Thoracic aorta (tissue), 2 donors: ENCODE results near the gene BBS7. TPM values are rescaled to one million over a fixed set of nuclear protein-coding genes. Genes with fewer than 3 reads are reported as not detected.

Experiments
- ATAC-seq: fragments of 150-250 bp; one replicate; pipeline ENCODE4 v1.8.0; 2017; ENCODE audit warnings: low read depth; ENCODE audit not compliant: insufficient number of reproducible peaks, low FRiP score
- DNase-seq: peaks from one replicate; pipeline ENCODE4 v3.0.0-alpha.2; 2020; ENCODE audit warnings: low spot score
- H3K27ac ChIP-seq, 2 donors: fragments of 200-600 bp; sonication (generic); 1 replicate in 1 of 2; 2 replicates in 1 of 2; pipeline ENCODE4 v1.5.1; 2016; ENCODE audit warnings: mild to moderate bottlenecking in 2 of 2, moderate library complexity in 2 of 2
- H3K27me3 ChIP-seq: fragments of 200-600 bp; sonication (generic); replicated peaks from 2 replicates; pipeline ENCODE4 v1.6.0; 2016; ENCODE audit warnings: mild to moderate bottlenecking; ENCODE audit not compliant: insufficient read depth
- H3K36me3 ChIP-seq: fragments of 200-600 bp; sonication (generic); one replicate; pipeline ENCODE4 v1.5.1; 2016
- H3K4me1 ChIP-seq, 2 donors: fragments of 200-600 bp; sonication (generic); 1 replicate in 1 of 2; 2 replicates in 1 of 2; pipeline versions ENCODE4 v1.5.1 to v1.6.0; 2016; ENCODE audit warnings: low read depth in 2 of 2, mild to moderate bottlenecking in 1 of 2; ENCODE audit not compliant: control insufficient read depth in 1 of 2
- H3K4me3 ChIP-seq: fragments of 200-600 bp; sonication (generic); 2 replicates; pipeline ENCODE4 v1.5.1; 2016; ENCODE audit warnings: mild to moderate bottlenecking
- H3K9me3 ChIP-seq: fragments of 200-600 bp; sonication (generic); 2 replicates; pipeline ENCODE4 v1.5.1; 2016
- CTCF ChIP-seq: fragments of 200-600 bp; sonication (generic); IDR thresholded peaks from one replicate; pipeline ENCODE4 v1.5.1; 2019; ENCODE audit warnings: antibody characterized with exemption
- total RNA-seq, 2 donors: library from RNA; depleted of rRNA; stranded (reverse); fragments of >200 nt; gene quantifications; one replicate each; pipeline versions ENCODE4 v1.1.0 to v1.2.3, GENCODE V29; 2016

BBS7 gene
- total RNA-seq, 2 donors from 2014 or later = 10.2 to 13.8 TPM

- H3K9me3 ChIP-seq = no peaks in the 10 kb centered on the region
- no peak overlapping the region for H3K4me3 ChIP-seq
- H3K36me3 ChIP-seq = peaks cover 17% of the 10 kb centered on the region
- ATAC-seq (no peak), DNase-seq (no peak)
- H3K27me3 ChIP-seq = no peaks in the 10 kb centered on the region
- TF ChIP-seq CTCF = no peak
- H3K4me1 ChIP-seq = peaks cover under 1% of the 10 kb centered on the region in 2 donors
- H3K27ac ChIP-seq = no peak overlapping the region
Observed at GRCh38 chr4:121817701-121818100, 52.6 kb downstream of the BBS7 start.

GRCh38 chr4:121817006-121817405, 53.3 kb downstream of the BBS7 start:
- H3K36me3 ChIP-seq = peaks cover 22% of the 10 kb centered on the region
- H3K4me1 ChIP-seq = no peaks in the 10 kb centered on the region
- no peak for DNase-seq

GRCh38 chr4:121814756-121815155, 55.5 kb downstream of the BBS7 start:
- Histone ChIP-seq H3K27me3 (no peaks in the 10 kb centered on the region), H3K4me3 (no peak overlapping the region), H3K36me3 (peaks cover 36% of the 10 kb centered on the region), H3K4me1 (no peaks in the 10 kb centered on the region), H3K27ac (no peak overlapping the region), H3K9me3 (no peaks in the 10 kb centered on the region)
- TF ChIP-seq CTCF = no peak
- DNase-seq = no peak
- ATAC-seq = no peak

More at GRCh38 chr4:121817006-121817405, 53.3 kb downstream of the BBS7 start:
- ATAC-seq = no peak
- no peak overlapping the region for H3K27ac ChIP-seq
- no peaks in the 10 kb centered on the region for H3K27me3 ChIP-seq
- H3K4me3 ChIP-seq = no peak overlapping the region
- no peak for TF ChIP-seq CTCF
- H3K9me3 ChIP-seq = no peaks in the 10 kb centered on the region

GRCh38 chr4:121811122-121811521, 59.2 kb downstream of the BBS7 start:
- no peak overlapping the region for H3K27ac ChIP-seq
- no peak for ATAC-seq
- peaks cover 47% of the 10 kb centered on the region for H3K36me3 ChIP-seq
- H3K27me3 ChIP-seq = no peaks in the 10 kb centered on the region
- no peaks in the 10 kb centered on the region for H3K4me1 ChIP-seq
- no peak overlapping the region for H3K4me3 ChIP-seq
- no peaks in the 10 kb centered on the region for H3K9me3 ChIP-seq
- TF ChIP-seq CTCF = no peak
- no peak for DNase-seq

- DNase-seq (no peak), ATAC-seq (no peak)
- peaks cover 33% of the 10 kb centered on the region for H3K36me3 ChIP-seq
- H3K9me3 ChIP-seq = no peaks in the 10 kb centered on the region
- peaks cover 3 to 8% of the 10 kb centered on the region in 2 donors for H3K4me1 ChIP-seq
- TF ChIP-seq CTCF = no peak
- H3K27me3 ChIP-seq = no peaks in the 10 kb centered on the region
- no peak overlapping the region for H3K27ac ChIP-seq
- H3K4me3 ChIP-seq = no peak overlapping the region
Observed at GRCh38 chr4:121806411-121806810, 63.9 kb downstream of the BBS7 start.
